ENCODE measurements around the gene GPS1. TPM values are rescaled to one million over a fixed set of nuclear protein-coding genes. Genes with fewer than 3 reads are reported as not detected.

The GPS1 gene
- total RNA-seq, 1 donor from 2014 or later: 105 TPM

DNA sequence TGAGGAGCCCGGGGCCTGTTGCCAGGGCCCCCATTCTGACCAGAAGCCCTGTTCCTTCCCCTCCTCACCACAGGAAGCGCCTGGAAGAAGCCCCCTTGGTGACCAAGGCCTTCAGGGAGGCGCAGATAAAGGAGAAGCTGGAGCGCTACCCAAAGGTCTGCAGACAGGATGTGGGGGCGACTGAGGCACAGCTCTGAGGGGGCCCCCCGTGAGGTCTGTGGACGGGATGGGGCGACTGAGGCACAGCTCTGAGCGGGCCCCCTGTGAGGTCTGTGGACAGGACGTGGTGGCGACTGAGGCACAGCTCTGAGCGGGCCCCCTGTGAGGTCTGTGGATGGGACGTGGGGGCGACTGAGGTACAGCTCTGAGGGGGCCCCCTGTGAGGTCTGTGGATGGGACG is 42.3 kb upstream of the GPS1 start:
- DNase-seq (ENCODE audit: low spot score in 2 of 2, unreplicated experiment in 2 of 2): no peak
- Mint-ChIP-seq H3K27me3 (ENCODE audit: low read depth) (no peaks in the 10 kb centered on the region), H3K9me3 (no peaks in the 10 kb centered on the region), H3K4me3 (no peak overlapping the region), H3K27ac (no peak overlapping the region), H3K4me1 (peaks cover 12% of the 10 kb centered on the region), H3K36me3 (no peaks in the 10 kb centered on the region)
- TF ChIP-seq, protein P1, sequence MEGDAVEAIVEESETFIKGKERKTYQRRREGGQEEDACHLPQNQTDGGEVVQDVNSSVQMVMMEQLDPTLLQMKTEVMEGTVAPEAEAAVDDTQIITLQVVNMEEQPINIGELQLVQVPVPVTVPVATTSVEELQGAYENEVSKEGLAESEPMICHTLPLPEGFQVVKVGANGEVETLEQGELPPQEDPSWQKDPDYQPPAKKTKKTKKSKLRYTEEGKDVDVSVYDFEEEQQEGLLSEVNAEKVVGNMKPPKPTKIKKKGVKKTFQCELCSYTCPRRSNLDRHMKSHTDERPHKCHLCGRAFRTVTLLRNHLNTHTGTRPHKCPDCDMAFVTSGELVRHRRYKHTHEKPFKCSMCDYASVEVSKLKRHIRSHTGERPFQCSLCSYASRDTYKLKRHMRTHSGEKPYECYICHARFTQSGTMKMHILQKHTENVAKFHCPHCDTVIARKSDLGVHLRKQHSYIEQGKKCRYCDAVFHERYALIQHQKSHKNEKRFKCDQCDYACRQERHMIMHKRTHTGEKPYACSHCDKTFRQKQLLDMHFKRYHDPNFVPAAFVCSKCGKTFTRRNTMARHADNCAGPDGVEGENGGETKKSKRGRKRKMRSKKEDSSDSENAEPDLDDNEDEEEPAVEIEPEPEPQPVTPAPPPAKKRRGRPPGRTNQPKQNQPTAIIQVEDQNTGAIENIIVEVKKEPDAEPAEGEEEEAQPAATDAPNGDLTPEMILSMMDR (IDR thresholded peaks at IDR 0.05; ENCODE audit: unreplicated experiment): no peak

DNA sequence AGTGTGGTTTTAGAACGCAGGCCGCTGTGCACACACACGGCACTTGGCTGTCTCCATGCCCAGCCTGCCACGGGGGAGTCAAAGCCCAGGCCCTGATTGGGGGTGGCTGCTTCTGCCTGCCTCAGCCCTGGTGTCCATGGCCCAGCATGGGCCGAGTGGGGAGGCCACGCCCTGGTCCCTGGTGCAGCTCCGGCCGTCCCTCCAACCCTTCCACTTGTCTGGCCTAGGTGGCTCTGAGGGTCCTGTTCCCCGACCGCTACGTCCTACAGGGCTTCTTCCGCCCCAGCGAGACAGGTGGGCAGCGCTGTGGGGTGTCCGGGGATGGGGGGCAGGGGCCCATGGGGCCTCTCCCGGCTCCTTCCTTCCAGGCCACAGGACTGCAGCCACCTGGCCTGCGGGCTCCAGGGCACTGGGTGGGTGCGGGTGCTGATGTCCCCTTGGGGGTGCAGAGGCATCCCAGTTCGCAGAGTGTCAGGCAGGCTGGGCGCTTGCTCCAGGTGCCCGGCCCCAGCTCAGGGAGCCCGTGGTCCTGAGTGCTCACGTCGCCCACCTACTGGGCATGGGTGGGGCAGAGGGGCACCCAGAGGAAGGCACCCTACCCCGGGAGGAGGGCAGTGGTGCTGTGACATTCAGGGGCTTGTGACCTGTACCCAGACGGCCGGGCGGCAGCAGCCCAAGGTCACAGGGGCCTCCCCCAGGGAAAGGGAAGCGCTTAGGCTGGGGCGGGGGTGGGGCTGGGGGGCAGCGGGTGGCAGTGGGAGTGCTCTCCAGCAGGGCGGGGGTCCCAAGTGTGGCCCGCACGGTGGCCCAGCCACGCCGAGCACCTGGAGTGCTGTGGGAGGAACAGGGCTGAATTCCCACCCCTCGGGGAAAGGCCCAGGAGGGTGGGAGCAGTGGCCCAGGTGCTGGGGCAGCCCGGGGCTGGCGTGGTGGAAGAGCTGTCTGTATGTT is 40.8 kb upstream of the GPS1 start:
- Mint-ChIP-seq H3K9me3 (no peaks in the 10 kb centered on the region), H3K27me3 (ENCODE audit: low read depth) (no peaks in the 10 kb centered on the region), H3K4me1 (peaks cover 12% of the 10 kb centered on the region), H3K27ac (no peak overlapping the region), H3K36me3 (no peaks in the 10 kb centered on the region), H3K4me3 (no peak overlapping the region)
- TF ChIP-seq, protein P1 (IDR thresholded peaks at IDR 0.05; ENCODE audit: unreplicated experiment): no peak
- no peak for DNase-seq (ENCODE audit: low spot score in 2 of 2, unreplicated experiment in 2 of 2)

DNA sequence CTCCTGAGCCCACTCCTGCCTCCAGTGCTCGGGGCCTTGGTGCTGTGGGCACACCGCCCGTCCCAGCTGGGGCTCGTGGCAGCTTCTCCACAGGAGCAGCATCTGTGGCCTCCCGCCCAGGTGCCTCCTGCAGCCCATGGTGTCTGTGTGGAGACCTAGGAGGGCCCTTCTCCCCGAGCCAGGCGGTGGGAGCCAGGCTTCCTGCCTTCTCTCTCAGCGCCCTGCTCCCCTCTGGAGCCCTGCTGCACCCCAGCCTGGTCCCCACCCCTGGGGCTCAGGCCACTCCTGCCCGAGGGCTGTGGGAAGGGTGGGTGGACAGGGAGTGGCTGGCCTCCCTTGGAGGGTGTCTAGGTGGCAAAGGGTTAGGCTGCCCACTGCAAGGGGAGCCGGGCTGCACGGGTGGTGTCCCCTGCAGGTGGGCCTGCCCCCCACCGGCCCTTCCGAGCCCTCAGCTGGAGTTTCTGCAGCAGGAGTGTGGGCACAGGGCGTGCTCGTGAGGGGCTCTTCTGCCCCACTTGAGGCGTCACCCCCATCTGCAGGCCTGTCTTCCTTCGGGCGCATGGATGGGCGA is 40.0 kb upstream of the GPS1 start:
- Mint-ChIP-seq H3K4me3 (no peak overlapping the region), H3K36me3 (no peaks in the 10 kb centered on the region), H3K27me3 (ENCODE audit: low read depth) (no peaks in the 10 kb centered on the region), H3K27ac (no peak overlapping the region), H3K4me1 (peaks cover 4% of the 10 kb centered on the region), H3K9me3 (no peaks in the 10 kb centered on the region)
- TF ChIP-seq, protein P1 (IDR thresholded peaks at IDR 0.05; ENCODE audit: unreplicated experiment): no peak
- no peak for DNase-seq (ENCODE audit: low spot score in 2 of 2, unreplicated experiment in 2 of 2)

DNA sequence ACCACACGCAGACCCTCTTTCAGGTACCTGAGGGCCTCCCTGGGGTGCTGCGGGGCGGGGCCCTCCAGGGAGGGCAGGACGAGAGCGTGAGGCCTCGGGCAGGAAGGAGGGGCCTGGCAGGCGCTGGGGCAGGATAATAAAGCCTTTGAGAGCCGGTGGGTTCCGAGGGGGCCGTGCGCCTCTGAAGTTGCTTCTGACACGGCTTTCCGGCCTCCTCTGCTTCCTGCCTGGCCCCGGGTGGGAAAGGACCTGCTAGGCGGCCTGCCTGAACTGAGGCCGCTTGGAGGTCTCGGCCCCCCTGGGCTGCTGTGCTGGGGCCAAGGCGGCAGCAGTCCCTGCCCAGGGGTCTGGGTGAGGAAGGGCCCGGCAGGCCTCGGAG is 39.4 kb upstream of the GPS1 start:
- no peaks in the 10 kb centered on the region for H3K27me3 Mint-ChIP-seq (ENCODE audit: low read depth)
- H3K36me3 Mint-ChIP-seq: no peaks in the 10 kb centered on the region
- TF ChIP-seq, protein P1 (IDR thresholded peaks at IDR 0.05; ENCODE audit: unreplicated experiment): no peak
- H3K4me1 Mint-ChIP-seq: peaks cover 4% of the 10 kb centered on the region
- DNase-seq (ENCODE audit: low spot score in 2 of 2, unreplicated experiment in 2 of 2): no peak
- no peak overlapping the region for H3K27ac Mint-ChIP-seq
- H3K9me3 Mint-ChIP-seq: no peaks in the 10 kb centered on the region
- no peak overlapping the region for H3K4me3 Mint-ChIP-seq

DNA sequence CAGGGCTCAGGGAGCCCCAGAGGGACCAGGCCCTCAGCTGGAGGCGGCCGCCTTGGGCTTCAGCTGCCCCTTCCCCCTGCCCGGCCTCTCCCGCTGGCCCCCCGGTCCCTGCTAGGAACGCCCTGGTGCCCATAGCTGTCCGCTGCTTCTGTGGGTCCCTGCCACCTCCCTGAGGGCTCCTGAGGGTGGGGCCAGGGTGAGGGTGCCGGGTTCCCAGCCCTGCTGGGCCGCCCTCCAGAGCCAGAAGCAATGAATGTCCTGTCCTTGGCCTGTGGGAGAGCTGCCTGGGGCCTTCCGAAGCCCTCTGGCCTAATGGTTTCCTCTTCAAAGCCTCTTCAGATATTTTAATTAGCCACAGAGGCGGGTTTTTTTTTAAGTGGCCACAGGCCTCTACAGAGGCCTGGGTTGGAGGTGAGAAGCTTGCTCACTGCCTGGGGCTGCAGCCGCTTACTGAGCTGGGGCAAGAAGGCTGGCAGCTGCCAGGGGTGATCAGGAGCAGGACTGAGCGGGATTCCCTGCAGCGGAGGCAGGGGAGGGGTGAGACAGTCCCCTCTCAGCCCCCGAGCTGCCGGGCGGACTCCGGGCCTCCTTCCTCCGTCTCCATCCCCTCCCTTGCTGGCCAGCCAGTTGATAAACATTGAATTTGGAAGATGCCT is 38.9 kb upstream of the GPS1 start:
- Mint-ChIP-seq H3K4me1 (peaks cover 4% of the 10 kb centered on the region), H3K27me3 (ENCODE audit: low read depth) (no peaks in the 10 kb centered on the region), H3K9me3 (no peaks in the 10 kb centered on the region), H3K27ac (no peak overlapping the region), H3K4me3 (no peak overlapping the region), H3K36me3 (no peaks in the 10 kb centered on the region)
- no peak for DNase-seq (ENCODE audit: low spot score in 2 of 2, unreplicated experiment in 2 of 2)
- TF ChIP-seq, protein P1 (IDR thresholded peaks at IDR 0.05; ENCODE audit: unreplicated experiment): no peak
